HepG2 (cell line): ENCODE data around the gene OBP2A. TPM values are rescaled to one million over a fixed set of nuclear protein-coding genes. Genes with fewer than 3 reads are reported as not detected.

Source experiments
- ATAC-seq: fragments of 200-7000 bp; cut with Tn5 transposase; 3 replicates; pipeline ENCODE4 v1.9.1; 2020; ENCODE audit warnings: mild to moderate bottlenecking, moderate library complexity
- BruUV-seq: library from RNA; stranded (reverse); fragments of 400-500 nt; replicated peaks from 2 replicates; lab custom pipeline; 2021; lab: Mats Ljungman, UMichigan
- CTCF ChIA-PET: fragments of 300-600 bp; formaldehyde crosslinking; extraction: SDS; loops from one replicate; lab custom pipeline; 2021; ENCODE audit warnings: low total read pairs, inconsistent platforms, low intra/inter-chr PET ratio; lab: Yijun Ruan, JAX
- POLR2A ChIA-PET: fragments of 350-600 bp; sonication (Branson Sonifier 250); formaldehyde crosslinking; loops from one replicate; lab custom pipeline; 2020; ENCODE audit warnings: antibody characterized with exemption, inconsistent platforms; lab: Yijun Ruan, JAX
- DNase-seq: peaks from one replicate; pipeline ENCODE4 v3.0.0-alpha.2; 2015; ENCODE audit warnings: low spot score
- FAIRE-seq: peaks from 3 replicates; lab custom pipeline; 2011; peaks lifted over from hg19 to GRCh38; lab: Jason Lieb, UNC
- H2AFZ ChIP-seq: one replicate; pipeline ENCODE4 v1.6.1; 2011; ENCODE audit warnings: low read length, inconsistent platforms
- H3K27ac ChIP-seq: fragments of 300-600 bp; 3 replicates; pipeline ENCODE4 v1.8.0; 2011; ENCODE audit warnings: mixed run types, mild to moderate bottlenecking, mixed read lengths, low read length, inconsistent platforms; ENCODE audit not compliant: insufficient read depth; ENCODE audit errors: extremely low read length
- H3K27me3 ChIP-seq, 2 experiments: fragments of 200-600 bp in 1 of 2; 2 replicates in 1 of 2; 3 replicates in 1 of 2; pipeline versions ENCODE4 v1.6.0 to v1.8.0; 2011; ENCODE audit warnings: low read length in 2 of 2, mild to moderate bottlenecking in 2 of 2, moderate library complexity in 2 of 2, inconsistent platforms in 1 of 2; ENCODE audit not compliant: insufficient read depth in 2 of 2, control insufficient read depth in 1 of 2
- H3K36me3 ChIP-seq, 2 experiments: fragments of 200-600 bp in 1 of 2; replicated peaks in 1 of 2; 2 replicates in 1 of 2; 3 replicates in 1 of 2; pipeline versions ENCODE4 v1.5.1 to v1.8.0; 2011; ENCODE audit warnings: low read length in 2 of 2, inconsistent platforms in 1 of 2; ENCODE audit not compliant: insufficient read depth in 2 of 2, control insufficient read depth in 1 of 2
- H3K4me1 ChIP-seq: 2 replicates; pipeline ENCODE4 v1.5.1; 2012; ENCODE audit warnings: low read length, inconsistent platforms; ENCODE audit not compliant: insufficient read depth
- H3K4me2 ChIP-seq: 2 replicates; pipeline ENCODE4 v1.6.0; 2011; ENCODE audit warnings: low read depth, low read length, inconsistent platforms
- H3K4me3 ChIP-seq, 3 experiments: fragments of 200-600 bp in 1 of 3; sonication (generic), shearing (Covaris generic) in 1 of 3; replicated peaks in 1 of 3; 2 replicates each; pipeline ENCODE4 v1.5.1; 2011 to 2016; ENCODE audit warnings: low read length in 3 of 3, inconsistent platforms in 2 of 3, low read depth in 2 of 3, mild to moderate bottlenecking in 2 of 3, control low read depth in 1 of 3, mixed read lengths in 1 of 3; ENCODE audit not compliant: insufficient read depth in 1 of 3
- H3K79me2 ChIP-seq: one replicate; pipeline ENCODE4 v1.6.1; 2011; ENCODE audit warnings: low read length, inconsistent platforms; ENCODE audit not compliant: insufficient read depth
- H3K9ac ChIP-seq: 2 replicates; pipeline ENCODE4 v1.6.0; 2011; ENCODE audit warnings: mild to moderate bottlenecking, low read depth, low read length, inconsistent platforms; ENCODE audit not compliant: insufficient read depth
- H3K9me3 ChIP-seq: 2 replicates; pipeline ENCODE4 v1.5.1; 2012; ENCODE audit warnings: mild to moderate bottlenecking, low read length
- H4K20me1 ChIP-seq: 2 replicates; pipeline ENCODE4 v1.6.0; 2011; ENCODE audit warnings: inconsistent platforms, mild to moderate bottlenecking, low read length, moderate library complexity; ENCODE audit not compliant: insufficient read depth
- BRCA1 ChIP-seq: sonication (generic); formaldehyde crosslinking; IDR thresholded peaks from 2 replicates; pipeline ENCODE4 v1.4.0; 2020; ENCODE audit warnings: missing genetic modification reagents
- CREB3 ChIP-seq: sonication (generic); formaldehyde crosslinking; IDR thresholded peaks from 2 replicates; pipeline ENCODE4 v1.5.0; 2020; ENCODE audit warnings: missing genetic modification reagents
- DPF2 ChIP-seq: sonication (generic); formaldehyde crosslinking; IDR thresholded peaks from 2 replicates; pipeline ENCODE4 v1.4.0; 2020; ENCODE audit warnings: mild to moderate bottlenecking, low read depth, missing genetic modification reagents, borderline replicate concordance
- FOXA1 ChIP-seq, 2 experiments: fragments of 450-650 bp in 1 of 2; sonication (generic) in 1 of 2; formaldehyde crosslinking in 1 of 2; IDR thresholded peaks; 2 replicates each; pipeline versions ENCODE4 v1.4.0 to v1.6.1; 2016 to 2020; ENCODE audit warnings: missing genetic modification reagents in 1 of 2
- NAIF1 ChIP-seq: sonication (generic); formaldehyde crosslinking; IDR thresholded peaks from 2 replicates; pipeline ENCODE4 v1.5.0; 2020; ENCODE audit warnings: mild to moderate bottlenecking, missing genetic modification reagents, borderline replicate concordance
- NCOR1 ChIP-seq: fragments of 200-600 bp; sonication (generic); IDR thresholded peaks from 2 replicates; pipeline ENCODE4 v1.7.0; 2017; ENCODE audit warnings: antibody characterized with exemption, low read length, borderline replicate concordance
- SNAI1 ChIP-seq: sonication (generic); formaldehyde crosslinking; IDR thresholded peaks from 2 replicates; pipeline ENCODE4 v1.5.0; 2020; ENCODE audit warnings: mild to moderate bottlenecking, missing genetic modification reagents, borderline replicate concordance
- ZNF17 ChIP-seq: sonication (generic); formaldehyde crosslinking; IDR thresholded peaks from 2 replicates; pipeline ENCODE4 v1.5.0; 2020; ENCODE audit warnings: mild to moderate bottlenecking, missing genetic modification reagents
- ZNF337 ChIP-seq: sonication (generic); formaldehyde crosslinking; IDR thresholded peaks from 2 replicates; pipeline ENCODE4 v1.5.1; 2020; ENCODE audit warnings: missing genetic modification reagents, low read depth, mild to moderate bottlenecking, borderline replicate concordance
- ZNF33B ChIP-seq: sonication (generic); formaldehyde crosslinking; IDR thresholded peaks from 2 replicates; pipeline ENCODE4 v1.5.1; 2020; ENCODE audit warnings: mild to moderate bottlenecking, missing genetic modification reagents
- ZNF615 ChIP-seq: sonication (generic); formaldehyde crosslinking; IDR thresholded peaks from 2 replicates; pipeline ENCODE4 v1.5.0; 2020; ENCODE audit warnings: mild to moderate bottlenecking, missing genetic modification reagents, borderline replicate concordance
- ZNF687 ChIP-seq: sonication (generic); formaldehyde crosslinking; IDR thresholded peaks from 2 replicates; pipeline ENCODE4 v1.5.1; 2020; ENCODE audit warnings: mild to moderate bottlenecking, missing genetic modification reagents, moderate library complexity
- ZNF772 ChIP-seq: sonication (generic); formaldehyde crosslinking; IDR thresholded peaks from 2 replicates; pipeline ENCODE4 v1.5.0; 2020; ENCODE audit warnings: mild to moderate bottlenecking, missing genetic modification reagents
- WGBS: methylation state at CpG from one replicate; pipeline ENCODE4 v1.1.6; 2017; ENCODE audit warnings: low lambda C conversion rate; 5-methylcytosine and 5-hydroxymethylcytosine counted together
- in situ Hi-C: cut with HindIII; loops from 2 replicates; pipeline ENCODE4 v1.10.0; 2017; ENCODE audit warnings: low pct_unique_long_range_greater_than_20kb; ENCODE audit not compliant: extremely low pct_ligation_motif_present
- intact Hi-C: fragments of 100-400 bp; cut with micrococcal nuclease; formaldehyde crosslinking; loops from one replicate; pipeline ENCODE4 v1.10.0; 2022; ENCODE audit not compliant: unreplicated experiment
- polyA plus RNA-seq, 8 experiments: library from polyadenylated mRNA; depleted of rRNA in 3 of 8; stranded (reverse) in 7 of 8; unstranded in 1 of 8; fragments of >200 nt; fragmentation: Illumina TruSeq in 4 of 8; extraction: Trizol in 4 of 8; gene quantifications; 2 replicates each; pipeline versions ENCODE4 v1.2.1 to v1.2.3, GENCODE V29; 2011 to 2016; ENCODE audit warnings: low read depth in 4 of 8, missing spikeins in 1 of 8, mixed read lengths in 1 of 8; ENCODE audit not compliant: insufficient read depth in 1 of 8
- total RNA-seq, 5 experiments: library from RNA; depleted of rRNA; stranded (reverse); fragments of >200 nt; fragmentation: Illumina TruSeq; extraction: Trizol; gene quantifications; 2 replicates each; pipeline ENCODE4 v1.2.3, GENCODE V29; 2016; ENCODE audit warnings: low read depth in 1 of 5
- TF ChIP-seq, protein P1 (sequence below): sonication (generic); formaldehyde crosslinking; IDR thresholded peaks from 2 replicates; pipeline ENCODE4 v1.5.0; 2020; ENCODE audit warnings: missing genetic modification reagents, mild to moderate bottlenecking, borderline replicate concordance
- TF ChIP-seq, protein P2 (sequence below): sonication (generic); formaldehyde crosslinking; IDR thresholded peaks from 2 replicates; pipeline ENCODE4 v1.8.0; 2022; ENCODE audit warnings: mild to moderate bottlenecking, missing genetic modification reagents

The OBP2A gene
- total and polyA plus RNA-seq, 2 of the 13 experiments (the other 11 are each of a cell fraction or from before 2014, with no cell fraction given), result 0.32 TPM; not detected in 1

- intact Hi-C loops (no loop called here), in situ Hi-C loops (no loop called here)
- ATAC-seq (no peak), DNase-seq (no peak), FAIRE-seq (no peak)
- Histone ChIP-seq H3K4me1 (peaks cover 17% of the 10 kb centered on the region), H3K4me2 (no peak overlapping the region), H3K27me3 (peaks cover 4 to 37% of the 10 kb centered on the region in 2 experiments; a peak in 4 of 5 replicates), H3K4me3 (no peak overlapping the region), H2AFZ (no peak overlapping the region), H3K27ac (no peak overlapping the region), H3K36me3 (no peaks in the 10 kb centered on the region), H3K9ac (no peak overlapping the region), H4K20me1 (no peaks in the 10 kb centered on the region), H3K79me2 (no peaks in the 10 kb centered on the region), H3K9me3 (no peaks in the 10 kb centered on the region)
- ChIA-PET CTCF (no interaction called here), POLR2A (no interaction called here)
- BruUV-seq, result no TSS peak
- WGBS, result 53% methylated on average over 12 of the region's 12 CpGs
- TF ChIP-seq FOXA1 (IDR thresholded peaks at IDR 0.05) (no peak), FOXA1 (CRISPR knock-in tag; IDR thresholded peaks at IDR 0.05) (no peak), NCOR1 (no peak), BRCA1 (CRISPR knock-in tag) (no peak), ZNF33B (no peak), NAIF1 (CRISPR knock-in tag) (no peak), DPF2 (CRISPR knock-in tag) (no peak), ZNF337 (no peak), ZNF17 (CRISPR knock-in tag) (no peak), ZNF615 (CRISPR knock-in tag) (no peak), SNAI1 (CRISPR knock-in tag) (no peak), CREB3 (no peak), ZNF772 (CRISPR knock-in tag) (no peak), ZNF687 (no peak)
- TF ChIP-seq, protein P1, sequence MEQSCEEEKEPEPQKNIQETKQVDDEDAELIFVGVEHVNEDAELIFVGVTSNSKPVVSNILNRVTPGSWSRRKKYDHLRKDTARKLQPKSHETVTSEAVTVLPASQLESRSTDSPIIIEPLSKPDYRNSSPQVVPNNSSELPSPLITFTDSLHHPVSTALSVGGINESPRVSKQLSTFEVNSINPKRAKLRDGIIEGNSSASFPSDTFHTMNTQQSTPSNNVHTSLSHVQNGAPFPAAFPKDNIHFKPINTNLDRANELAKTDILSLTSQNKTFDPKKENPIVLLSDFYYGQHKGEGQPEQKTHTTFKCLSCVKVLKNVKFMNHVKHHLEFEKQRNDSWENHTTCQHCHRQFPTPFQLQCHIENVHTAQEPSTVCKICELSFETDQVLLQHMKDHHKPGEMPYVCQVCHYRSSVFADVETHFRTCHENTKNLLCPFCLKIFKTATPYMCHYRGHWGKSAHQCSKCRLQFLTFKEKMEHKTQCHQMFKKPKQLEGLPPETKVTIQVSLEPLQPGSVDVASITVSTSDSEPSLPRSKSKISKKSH, result no peak
- TF ChIP-seq, protein P2, sequence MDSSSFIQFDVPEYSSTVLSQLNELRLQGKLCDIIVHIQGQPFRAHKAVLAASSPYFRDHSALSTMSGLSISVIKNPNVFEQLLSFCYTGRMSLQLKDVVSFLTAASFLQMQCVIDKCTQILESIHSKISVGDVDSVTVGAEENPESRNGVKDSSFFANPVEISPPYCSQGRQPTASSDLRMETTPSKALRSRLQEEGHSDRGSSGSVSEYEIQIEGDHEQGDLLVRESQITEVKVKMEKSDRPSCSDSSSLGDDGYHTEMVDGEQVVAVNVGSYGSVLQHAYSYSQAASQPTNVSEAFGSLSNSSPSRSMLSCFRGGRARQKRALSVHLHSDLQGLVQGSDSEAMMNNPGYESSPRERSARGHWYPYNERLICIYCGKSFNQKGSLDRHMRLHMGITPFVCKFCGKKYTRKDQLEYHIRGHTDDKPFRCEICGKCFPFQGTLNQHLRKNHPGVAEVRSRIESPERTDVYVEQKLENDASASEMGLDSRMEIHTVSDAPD, result no peak
Observed at GRCh38 chr9:135563858-135564257, 17.9 kb downstream of the OBP2A start.
